IPS DF 4.7 (cell line): Measurements from ENCODE around the gene PRDM16.
A peak's percentile ranks its signal among the peaks of the same experiment; 100 is the strongest.
"Not testable (repeated sequence)": the region's sequence is repeated elsewhere in the genome, so short reads cannot be mapped to it uniquely, and the experiment has no call there.

Source experiments
- DNase-seq: peaks from one replicate; pipeline ENCODE4 v3.0.0-alpha.2; 2013; ENCODE audit warnings: low spot score; ENCODE audit errors: extremely low read depth

The PRDM16 gene

GRCh38 chr1:3277011-3277471 is 208.0 kb downstream of the PRDM16 start:
- no peak for DNase-seq

- no peak for DNase-seq
Observed at GRCh38 chr1:3277623-3278022, 208.6 kb downstream of the PRDM16 start.

GRCh38 chr1:3278416-3279181 is 209.6 kb downstream of the PRDM16 start:
- DNase-seq, result no peak

- DNase-seq, result no peak
Observed at GRCh38 chr1:3279182-3279470, 210.1 kb downstream of the PRDM16 start.

- DNase-seq, result no peak
Observed at GRCh38 chr1:3281735-3282134, 212.7 kb downstream of the PRDM16 start.

GRCh38 chr1:3282186-3282585 is 213.2 kb downstream of the PRDM16 start:
- DNase-seq, result no peak

GRCh38 chr1:3282656-3283430 is 213.8 kb downstream of the PRDM16 start:
- DNase-seq, result no peak

- peak; percentile 3 for DNase-seq
Observed at GRCh38 chr1:3283849-3284248, 214.8 kb downstream of the PRDM16 start.

GRCh38 chr1:3284691-3285090 is 215.7 kb downstream of the PRDM16 start:
- no peak for DNase-seq

GRCh38 chr1:3285106-3285740 is 216.2 kb downstream of the PRDM16 start:
- no peak for DNase-seq

GRCh38 chr1:3287095-3287494 is 218.1 kb downstream of the PRDM16 start:
- not testable (repeated sequence) for DNase-seq

GRCh38 chr1:3287656-3288160 is 218.7 kb downstream of the PRDM16 start:
- DNase-seq, result no peak

- no peak for DNase-seq
Observed at GRCh38 chr1:3289502-3289901, 220.5 kb downstream of the PRDM16 start.

- DNase-seq, result no peak
Observed at GRCh38 chr1:3290438-3290837, 221.4 kb downstream of the PRDM16 start.

- no peak for DNase-seq
Observed at GRCh38 chr1:3290915-3291314, 221.9 kb downstream of the PRDM16 start.

- DNase-seq, result no peak
Observed at GRCh38 chr1:3292051-3292722, 223.2 kb downstream of the PRDM16 start.

- no peak for DNase-seq
Observed at GRCh38 chr1:3292868-3293562, 224.0 kb downstream of the PRDM16 start.

- DNase-seq, result no peak
Observed at GRCh38 chr1:3293563-3294080, 224.6 kb downstream of the PRDM16 start.

- DNase-seq, result no peak
Observed at GRCh38 chr1:3294450-3294849, 225.4 kb downstream of the PRDM16 start.

- no peak for DNase-seq
Observed at GRCh38 chr1:3295846-3296245, 226.8 kb downstream of the PRDM16 start.

- no peak for DNase-seq
Observed at GRCh38 chr1:3296326-3296725, 227.3 kb downstream of the PRDM16 start.
